Stomach smooth muscle (tissue), 2 donors: ENCODE data around the gene SRCIN1.
A peak's percentile ranks its signal among the peaks of the same experiment; 100 is the strongest.
"Not testable (repeated sequence)": the region's sequence is repeated elsewhere in the genome, so short reads cannot be mapped to it uniquely, and the experiment has no call there.

Source experiments
- H3K27ac ChIP-seq: one replicate; pipeline ENCODE4 v1.7.0; 2013; ENCODE audit warnings: mild to moderate bottlenecking, low read length, inconsistent platforms
- H3K27me3 ChIP-seq, 2 donors: one replicate each; pipeline ENCODE4 v1.7.0; 2013; ENCODE audit warnings: low read length in 2 of 2; ENCODE audit not compliant: insufficient read depth in 2 of 2, control insufficient read depth in 1 of 2
- H3K36me3 ChIP-seq, 2 donors: one replicate each; pipeline ENCODE4 v1.7.0; 2013; ENCODE audit warnings: low read length in 2 of 2; ENCODE audit not compliant: control insufficient read depth in 2 of 2, insufficient read depth in 2 of 2
- H3K4me1 ChIP-seq: one replicate; pipeline ENCODE4 v1.7.0; 2013; ENCODE audit warnings: low read length; ENCODE audit not compliant: control insufficient read depth, insufficient read depth
- H3K4me3 ChIP-seq, 2 donors: one replicate each; pipeline ENCODE4 v1.7.0; 2013; ENCODE audit warnings: low read length in 2 of 2
- H3K9ac ChIP-seq, 2 donors: one replicate each; pipeline ENCODE4 v1.7.0; 2013; ENCODE audit warnings: low read length in 2 of 2, mild to moderate bottlenecking in 1 of 2
- H3K9me3 ChIP-seq, 2 donors: one replicate each; pipeline ENCODE4 v1.7.0; 2013; ENCODE audit warnings: low read length in 2 of 2; ENCODE audit not compliant: control insufficient read depth in 2 of 2
- donor health status: healthy.
- donor health status: Pancreatic carcinoma.

The SRCIN1 gene

GRCh38 chr17:38605841-38606645 lies at the start of gene SRCIN1:
Gene SRCIN1, minus strand, starts transcription at chr17:38605952. Its CDS starts 247 bp downstream, at chr17:38605705.
- Histone ChIP-seq H3K36me3 (no peaks in the 10 kb centered on the region), H3K9ac (no peak within 1 kb of the TSS), H3K9me3 (no peaks in the 10 kb centered on the region), H3K4me1 (peaks cover 23% of the 10 kb centered on the region), H3K27me3 (peaks cover 41 to 49% of the 10 kb centered on the region in 2 donors), H3K27ac (no peak within 1 kb of the TSS), H3K4me3 (peak within 1 kb of the TSS; percentile 55 to 70)

GRCh38 chr17:38654411-38655398 lies 49.0 kb upstream of the SRCIN1 start:
- no peaks in the 10 kb centered on the region for H3K36me3 ChIP-seq
- no peak overlapping the region for H3K9ac ChIP-seq
- H3K9me3 ChIP-seq = no peaks in the 10 kb centered on the region
- H3K27me3 ChIP-seq = peaks cover 21 to 22% of the 10 kb centered on the region in 2 donors
- H3K4me1 ChIP-seq = no peaks in the 10 kb centered on the region
- no peak overlapping the region for H3K4me3 ChIP-seq
- H3K27ac ChIP-seq = no peak overlapping the region

- Histone ChIP-seq H3K4me3 (no peak overlapping the region), H3K9me3 (no peaks in the 10 kb centered on the region), H3K9ac (no peak overlapping the region), H3K27ac (no peak overlapping the region), H3K4me1 (no peaks in the 10 kb centered on the region), H3K27me3 (peaks cover 19 to 22% of the 10 kb centered on the region in 2 donors), H3K36me3 (no peaks in the 10 kb centered on the region)
Measured at GRCh38 chr17:38653679-38654078, 47.9 kb upstream of the SRCIN1 start.

- Histone ChIP-seq H3K9me3 (no peaks in the 10 kb centered on the region), H3K4me1 (no peaks in the 10 kb centered on the region), H3K4me3 (no peak overlapping the region), H3K36me3 (no peaks in the 10 kb centered on the region), H3K27me3 (peaks cover 15 to 22% of the 10 kb centered on the region in 2 donors), H3K9ac (no peak overlapping the region), H3K27ac (no peak overlapping the region)
Measured at GRCh38 chr17:38653230-38653629, 47.5 kb upstream of the SRCIN1 start.

- peaks cover 11 to 13% of the 10 kb centered on the region in 2 donors for H3K27me3 ChIP-seq
- not testable (repeated sequence) for H3K4me1 ChIP-seq, H3K9me3 ChIP-seq, H3K36me3 ChIP-seq, H3K27ac ChIP-seq, H3K9ac ChIP-seq, H3K4me3 ChIP-seq
Measured at GRCh38 chr17:38650653-38651173, 45.0 kb upstream of the SRCIN1 start.

- no peak overlapping the region for H3K9ac ChIP-seq
- no peak overlapping the region for H3K4me3 ChIP-seq
- peaks cover 0 to 4% of the 10 kb centered on the region in 2 donors for H3K27me3 ChIP-seq
- H3K4me1 ChIP-seq = no peaks in the 10 kb centered on the region
- H3K36me3 ChIP-seq = no peaks in the 10 kb centered on the region
- no peaks in the 10 kb centered on the region for H3K9me3 ChIP-seq
- no peak overlapping the region for H3K27ac ChIP-seq
Measured at GRCh38 chr17:38637951-38638350, 32.2 kb upstream of the SRCIN1 start.

GRCh38 chr17:38636054-38636453 lies 30.3 kb upstream of the SRCIN1 start:
- Histone ChIP-seq H3K27me3 (peaks cover 0 to 4% of the 10 kb centered on the region in 2 donors), H3K9me3 (no peaks in the 10 kb centered on the region), H3K9ac (no peak overlapping the region), H3K4me3 (no peak overlapping the region), H3K4me1 (no peaks in the 10 kb centered on the region), H3K27ac (no peak overlapping the region), H3K36me3 (no peaks in the 10 kb centered on the region)

- H3K4me3 ChIP-seq = no peak overlapping the region
- H3K36me3 ChIP-seq = no peaks in the 10 kb centered on the region
Measured at GRCh38 chr17:38632334-38632733, 26.6 kb upstream of the SRCIN1 start.

GRCh38 chr17:38628441-38628840 lies 22.7 kb upstream of the SRCIN1 start:
- H3K9ac ChIP-seq = no peak overlapping the region
- H3K4me1 ChIP-seq = no peaks in the 10 kb centered on the region
- no peaks in the 10 kb centered on the region for H3K9me3 ChIP-seq
- H3K36me3 ChIP-seq = no peaks in the 10 kb centered on the region
- no peak overlapping the region for H3K4me3 ChIP-seq
- H3K27ac ChIP-seq = no peak overlapping the region
- no peaks in the 10 kb centered on the region for H3K27me3 ChIP-seq

More at GRCh38 chr17:38632334-38632733, 26.6 kb upstream of the SRCIN1 start:
- Histone ChIP-seq H3K27ac (no peak overlapping the region), H3K4me1 (no peaks in the 10 kb centered on the region), H3K27me3 (peaks cover 0 to 2% of the 10 kb centered on the region in 2 donors), H3K9ac (no peak overlapping the region), H3K9me3 (no peaks in the 10 kb centered on the region)

GRCh38 chr17:38627957-38628356 lies 22.2 kb upstream of the SRCIN1 start:
- H3K27me3 ChIP-seq = no peaks in the 10 kb centered on the region
- H3K4me1 ChIP-seq = no peaks in the 10 kb centered on the region
- no peak overlapping the region for H3K9ac ChIP-seq
- H3K9me3 ChIP-seq = no peaks in the 10 kb centered on the region
- no peak overlapping the region for H3K27ac ChIP-seq
- H3K36me3 ChIP-seq = no peaks in the 10 kb centered on the region
- H3K4me3 ChIP-seq = no peak overlapping the region
